Large intestine (tissue), 3 donors: ENCODE results near the gene MFN1. TPM values are rescaled to one million over a fixed set of nuclear protein-coding genes. Genes with fewer than 3 reads are reported as not detected.
A peak's percentile ranks its signal among the peaks of the same experiment; 100 is the strongest.

Experiments used
- DNase-seq, 2 donors: peaks; one replicate each; pipeline versions ENCODE4 v3.0.0 to v3.0.0-alpha.2; 2013
- H3K27ac ChIP-seq: one replicate; pipeline ENCODE4 v1.5.1; 2013; ENCODE audit warnings: low read length
- H3K27me3 ChIP-seq: 2 replicates; pipeline ENCODE4 v1.6.1; 2013; ENCODE audit warnings: low read length; ENCODE audit not compliant: control insufficient read depth, insufficient read depth
- H3K36me3 ChIP-seq: 2 replicates; pipeline ENCODE4 v1.6.1; 2013; ENCODE audit warnings: low read length; ENCODE audit not compliant: control insufficient read depth, insufficient read depth
- H3K4me1 ChIP-seq: one replicate; pipeline ENCODE4 v1.6.1; 2013; ENCODE audit warnings: low read length; ENCODE audit not compliant: control insufficient read depth, insufficient read depth
- H3K4me3 ChIP-seq: one replicate; pipeline ENCODE4 v1.5.1; 2013; ENCODE audit warnings: low read length
- H3K9me3 ChIP-seq: one replicate; pipeline ENCODE4 v1.6.1; 2013; ENCODE audit warnings: mild to moderate bottlenecking, low read depth, low read length, moderate library complexity; ENCODE audit not compliant: control insufficient read depth
- WGBS: methylation state at CpG from one replicate; pipeline ENCODE4 v1.1.5; 2013; ENCODE audit warnings: low lambda C conversion rate; ENCODE audit not compliant: insufficient coverage; 5-methylcytosine and 5-hydroxymethylcytosine counted together
- polyA plus RNA-seq: library from polyadenylated mRNA; unstranded; fragments of 120-200 nt; gene quantifications from one replicate; pipeline ENCODE4 v1.2.1, GENCODE V29; 2013

The MFN1 gene
- polyA plus RNA-seq, 1 donor: 38.8 TPM

DNA sequence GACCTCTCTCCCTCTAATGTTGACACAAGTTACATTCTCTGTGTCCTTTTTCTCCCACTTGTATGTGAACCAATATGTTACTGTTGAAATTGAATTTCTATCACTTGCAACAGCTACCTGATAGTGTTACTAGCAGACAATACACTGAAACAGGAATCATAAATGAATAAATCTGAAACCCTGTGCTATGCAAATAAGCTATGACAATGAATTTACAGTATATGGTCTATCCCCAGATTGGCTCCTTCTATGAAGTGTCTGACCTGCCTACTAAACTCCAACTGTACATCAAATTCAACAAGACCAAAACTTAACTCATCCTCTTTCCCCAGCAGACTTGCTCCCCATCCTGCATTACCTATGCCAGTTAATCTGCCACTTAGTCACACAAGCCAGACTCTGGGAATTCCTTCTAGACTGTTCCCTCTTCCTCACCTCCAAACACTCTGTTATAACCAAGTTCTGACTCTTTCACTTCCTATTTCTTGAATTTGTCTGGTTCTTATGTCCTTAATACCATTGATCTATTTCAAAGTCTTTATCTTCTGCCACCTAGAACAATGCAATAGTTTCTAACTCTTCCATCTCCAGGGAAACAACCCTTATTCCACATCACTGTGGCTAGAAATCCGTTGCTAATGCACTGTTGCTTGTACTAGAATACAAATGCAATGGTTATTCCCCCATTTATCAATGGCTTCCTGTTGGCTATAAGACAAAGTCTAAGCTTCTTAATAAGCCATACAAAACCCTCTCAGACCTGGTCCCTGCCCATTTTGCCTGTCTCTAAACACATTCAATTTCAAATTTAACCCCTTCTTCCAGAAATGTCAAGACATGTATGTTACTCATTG lies 38.1 kb upstream of the MFN1 start:
- DNase-seq: no peak
- Histone ChIP-seq H3K27ac (no peak overlapping the region), H3K36me3 (no peaks in the 10 kb centered on the region), H3K27me3 (no peaks in the 10 kb centered on the region), H3K9me3 (no peaks in the 10 kb centered on the region), H3K4me3 (no peak overlapping the region), H3K4me1 (no peaks in the 10 kb centered on the region)
- WGBS: no CpG with 5 or more reads among the region's 1 CpG

GRCh38 chr3:179318876-179319275 lies 28.6 kb upstream of the MFN1 start:
- no peak for DNase-seq
- H3K36me3 ChIP-seq: no peaks in the 10 kb centered on the region
- no peak overlapping the region for H3K4me3 ChIP-seq
- whole genome bisulfite sequencing: no CpG with 5 or more reads among the region's 2 CpGs
- no peak overlapping the region for H3K27ac ChIP-seq
- no peaks in the 10 kb centered on the region for H3K27me3 ChIP-seq
- H3K9me3 ChIP-seq: no peaks in the 10 kb centered on the region
- peaks cover 6% of the 10 kb centered on the region for H3K4me1 ChIP-seq

GRCh38 chr3:179321668-179322285 lies 25.7 kb upstream of the MFN1 start:
- Histone ChIP-seq H3K9me3 (no peaks in the 10 kb centered on the region), H3K36me3 (peaks cover 12% of the 10 kb centered on the region), H3K4me3 (peak overlapping the region; percentile 69), H3K4me1 (peaks cover 16% of the 10 kb centered on the region), H3K27me3 (no peaks in the 10 kb centered on the region), H3K27ac (peak overlapping the region; percentile 79)
- DNase-seq: peak in 1 of 2 donors; percentile 34
- 9% methylated on average over 4 of the region's 10 CpGs for WGBS

- peaks cover 12% of the 10 kb centered on the region for H3K36me3 ChIP-seq
- H3K27me3 ChIP-seq: no peaks in the 10 kb centered on the region
- peaks cover 16% of the 10 kb centered on the region for H3K4me1 ChIP-seq
- peak within 1 kb of the TSS; percentile 99 for H3K4me3 ChIP-seq
- H3K9me3 ChIP-seq: no peaks in the 10 kb centered on the region
- DNase-seq: peak; percentile 89 to 90
- 14% methylated on average over 1 of the region's 75 CpGs for WGBS
- peak within 1 kb of the TSS; percentile 98 for H3K27ac ChIP-seq
Observed at GRCh38 chr3:179322286-179323196, 25.0 kb upstream of the MFN1 start, which contains the start of gene ZNF639. Gene ZNF639, plus strand, starts transcription at chr3:179323031. Its CDS starts 5,263 bp downstream, at chr3:179328294.

DNA sequence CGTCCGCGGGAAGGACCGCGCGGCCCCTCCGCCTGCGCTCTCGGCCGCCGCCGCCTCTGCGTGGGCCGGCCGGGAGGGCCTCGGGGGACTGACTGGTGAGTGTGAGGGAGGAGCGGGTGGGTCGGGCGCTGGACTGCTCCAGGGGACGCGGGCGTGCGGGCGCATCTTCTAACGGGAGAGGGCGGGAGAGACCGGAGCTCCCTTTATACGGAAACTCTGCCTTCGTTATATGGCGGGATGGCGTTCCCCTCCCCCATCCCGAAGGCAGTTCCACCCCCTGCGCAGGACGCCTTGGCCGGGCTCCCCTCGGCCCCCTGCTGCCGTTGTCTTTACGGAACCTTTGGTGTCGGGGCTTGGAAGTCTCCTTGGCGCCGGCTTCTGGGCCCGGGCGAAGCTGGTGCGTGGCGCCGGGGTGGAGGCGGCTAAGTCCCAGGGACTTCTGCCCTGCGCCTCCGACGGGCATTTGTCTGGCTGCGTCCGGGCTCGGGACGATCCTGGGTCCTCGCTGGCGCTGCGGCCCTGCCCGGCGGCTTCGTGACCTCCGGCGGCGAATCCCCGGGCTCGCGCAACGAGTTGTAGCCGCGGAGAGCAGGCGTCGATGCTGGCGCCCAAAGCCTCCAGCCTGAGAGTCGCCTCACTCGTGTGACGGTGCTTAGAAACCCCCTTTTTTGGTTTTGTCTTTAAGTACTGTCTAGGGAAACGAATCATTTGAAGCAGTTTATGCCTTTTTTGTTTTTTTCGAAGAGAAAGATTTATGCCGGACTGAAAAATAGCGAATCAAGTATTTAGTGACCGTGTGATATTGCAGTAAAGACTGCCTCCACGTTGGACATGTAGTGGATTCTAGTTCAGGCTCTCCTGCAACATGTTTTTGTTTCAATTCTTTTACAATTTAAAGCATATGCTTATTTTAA lies 24.1 kb upstream of the MFN1 start:
- peak overlapping the region; percentile 98 for H3K27ac ChIP-seq
- no peaks in the 10 kb centered on the region for H3K9me3 ChIP-seq
- peak overlapping the region; percentile 99 for H3K4me3 ChIP-seq
- 0% methylated on average over 5 of the region's 81 CpGs for WGBS
- no peaks in the 10 kb centered on the region for H3K27me3 ChIP-seq
- DNase-seq: peak; percentile 41 to 84
- H3K4me1 ChIP-seq: peaks cover 16% of the 10 kb centered on the region
- H3K36me3 ChIP-seq: peaks cover 16% of the 10 kb centered on the region

DNA sequence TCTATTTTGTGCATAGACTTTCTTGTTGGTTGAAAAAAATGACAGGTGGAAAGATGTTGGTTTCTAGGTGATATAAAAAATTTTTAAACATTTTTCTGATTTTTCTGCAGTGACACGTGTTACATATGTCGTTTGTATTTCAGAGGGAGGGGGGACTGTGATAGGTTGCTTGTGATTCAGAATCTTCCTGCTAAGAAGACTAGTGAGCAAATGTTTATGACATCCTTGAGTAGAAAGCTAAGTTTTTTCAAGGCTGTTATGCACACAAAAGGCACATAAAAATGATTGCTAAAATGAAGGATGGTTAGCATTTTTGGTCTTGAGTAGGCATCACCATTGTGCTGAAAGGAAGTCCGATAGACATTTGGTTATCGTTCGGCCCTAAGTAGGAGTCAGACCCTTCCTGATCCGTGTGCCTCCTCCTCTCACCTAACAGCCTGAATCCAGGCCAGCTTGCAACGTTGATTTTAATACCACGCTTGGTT lies 23.2 kb upstream of the MFN1 start:
- DNase-seq: peak in 1 of 2 donors; percentile 47
- H3K4me1 ChIP-seq: peaks cover 16% of the 10 kb centered on the region

DNA sequence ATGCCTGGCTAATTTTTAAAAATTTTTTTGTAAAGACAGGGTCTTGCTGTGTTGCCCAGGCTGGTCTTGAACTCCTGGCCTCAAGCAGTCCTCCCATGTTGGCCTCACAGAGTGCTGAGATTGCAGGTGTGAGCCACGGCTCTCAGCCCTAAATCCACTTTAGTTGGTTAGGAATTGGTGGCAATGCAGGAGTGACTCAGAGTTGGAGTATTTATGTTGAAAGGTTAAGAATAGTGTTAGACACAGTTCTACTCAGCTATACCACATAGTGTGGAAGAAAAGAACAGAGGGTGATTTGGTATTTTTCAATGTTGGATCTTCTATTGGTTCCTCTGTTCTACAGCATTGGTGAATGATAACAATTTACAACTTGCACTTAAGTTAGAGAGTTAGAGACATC lies 17.1 kb upstream of the MFN1 start:
- no peak for DNase-seq
- H3K4me1 ChIP-seq: no peaks in the 10 kb centered on the region
- no peak overlapping the region for H3K27ac ChIP-seq
- peaks cover 57% of the 10 kb centered on the region for H3K36me3 ChIP-seq
- no peaks in the 10 kb centered on the region for H3K9me3 ChIP-seq
- H3K27me3 ChIP-seq: no peaks in the 10 kb centered on the region
- no CpG with 5 or more reads among the region's 1 CpG for WGBS
- no peak overlapping the region for H3K4me3 ChIP-seq

More for the DNA sequence above, 23.2 kb upstream of the MFN1 start:
- Histone ChIP-seq H3K36me3 (peaks cover 23% of the 10 kb centered on the region), H3K27ac (peak overlapping the region; percentile 98), H3K4me3 (peak overlapping the region; percentile 99), H3K27me3 (no peaks in the 10 kb centered on the region), H3K9me3 (no peaks in the 10 kb centered on the region)
- WGBS: 0% methylated on average over 2 of the region's 8 CpGs

GRCh38 chr3:179332240-179332639 lies 15.3 kb upstream of the MFN1 start:
- DNase-seq: no peak
- WGBS: no CpG with 5 or more reads among the region's 4 CpGs
- no peak overlapping the region for H3K27ac ChIP-seq
- H3K36me3 ChIP-seq: peaks cover 59% of the 10 kb centered on the region
- no peaks in the 10 kb centered on the region for H3K9me3 ChIP-seq
- no peaks in the 10 kb centered on the region for H3K27me3 ChIP-seq
- H3K4me3 ChIP-seq: no peak overlapping the region
- H3K4me1 ChIP-seq: no peaks in the 10 kb centered on the region

DNA sequence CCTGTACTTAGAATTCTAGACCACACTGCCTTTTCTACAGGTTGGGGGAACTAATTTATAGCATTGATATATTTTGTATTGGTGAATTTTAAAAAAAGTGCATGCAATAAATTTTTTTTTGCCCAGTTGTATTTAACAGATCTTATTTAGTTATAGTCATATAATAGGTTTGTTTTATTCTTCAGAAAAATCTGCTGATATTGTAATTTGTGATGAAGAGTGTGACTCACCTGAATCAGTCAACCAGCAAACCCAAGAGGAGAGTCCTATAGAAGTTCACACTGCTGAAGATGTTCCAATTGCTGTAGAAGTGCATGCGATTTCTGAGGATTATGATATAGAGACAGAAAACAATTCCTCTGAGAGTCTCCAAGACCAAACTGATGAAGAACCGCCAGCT lies 14.4 kb upstream of the MFN1 start:
- Histone ChIP-seq H3K27ac (no peak overlapping the region), H3K9me3 (no peaks in the 10 kb centered on the region), H3K36me3 (peaks cover 58% of the 10 kb centered on the region), H3K27me3 (no peaks in the 10 kb centered on the region), H3K4me1 (no peaks in the 10 kb centered on the region), H3K4me3 (no peak overlapping the region)
- no CpG with 5 or more reads among the region's 2 CpGs for WGBS
- no peak for DNase-seq
